ENCODE measurements around the gene KCND3. TPM values are rescaled to one million over a fixed set of nuclear protein-coding genes. Genes with fewer than 3 reads are reported as not detected.

KCND3 gene
- polyA plus RNA-seq, 1 donor (not counting 4 experiments of a cell fraction or from before 2014, with no cell fraction given), result 0.21 TPM

DNA sequence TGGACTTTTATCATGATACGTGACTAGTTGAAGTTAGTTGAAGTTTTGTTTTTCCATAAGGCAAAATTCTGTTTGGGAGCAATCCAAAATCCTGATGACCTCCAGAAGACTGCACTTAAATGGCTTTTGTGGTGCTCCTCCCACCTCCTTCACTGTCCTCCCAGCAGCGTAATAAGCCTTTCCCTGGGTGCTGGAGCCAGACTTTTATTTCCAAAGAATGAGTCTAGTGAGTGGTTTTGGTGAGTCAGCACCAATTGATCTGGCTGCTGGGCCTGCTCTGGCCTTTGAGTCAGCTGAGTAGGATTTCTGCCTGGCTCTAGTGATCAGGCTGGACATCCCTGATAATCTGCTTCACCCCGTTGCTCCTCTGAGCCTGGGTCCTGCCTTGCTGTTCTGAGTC lies 21.7 kb upstream of the KCND3 start:
- Histone ChIP-seq H3K4me1 (ENCODE audit: control insufficient read depth, extremely low read depth, insufficient read depth, low read length) (no peaks in the 10 kb centered on the region), H3K27me3 (ENCODE audit: control insufficient read depth, extremely low read depth, insufficient read depth, low read length) (no peaks in the 10 kb centered on the region), H3K9ac (ENCODE audit: control insufficient read depth, extremely low read depth, insufficient read depth, low read length) (no peak overlapping the region), H3K79me2 (ENCODE audit: control insufficient read depth, insufficient read depth, low read length) (no peaks in the 10 kb centered on the region), H3K9me3 (ENCODE audit: control insufficient read depth, low read depth, low read length) (no peaks in the 10 kb centered on the region), H3K36me3 (ENCODE audit: control insufficient read depth in 2 of 2, extremely low read depth in 1 of 2, insufficient read depth in 2 of 2, low read length in 2 of 2) (no peaks in the 10 kb centered on the region), H3K4me3 (ENCODE audit: control insufficient read depth in 2 of 3, extremely low read depth in 1 of 3, insufficient read depth in 2 of 3, low read depth in 1 of 3, low read length in 3 of 3) (no peak overlapping the region), H3K9me1 (ENCODE audit: control insufficient read depth, extremely low read depth, insufficient read depth, low read length) (no peaks in the 10 kb centered on the region), H4K20me1 (ENCODE audit: control insufficient read depth, extremely low read depth, insufficient read depth, low read length) (no peaks in the 10 kb centered on the region), H2AFZ (ENCODE audit: control insufficient read depth, low read length) (no peak overlapping the region), H3K27ac (ENCODE audit: control insufficient read depth, insufficient read depth, low read length) (no peak overlapping the region), H3K4me2 (ENCODE audit: control insufficient read depth, extremely low read depth, insufficient read depth, low read depth, low read length) (no peak overlapping the region)
- FAIRE-seq (peak; percentile 34), DNase-seq (ENCODE audit: low read depth, low spot score) (peak; percentile 2)
- TF ChIP-seq, protein P1, sequence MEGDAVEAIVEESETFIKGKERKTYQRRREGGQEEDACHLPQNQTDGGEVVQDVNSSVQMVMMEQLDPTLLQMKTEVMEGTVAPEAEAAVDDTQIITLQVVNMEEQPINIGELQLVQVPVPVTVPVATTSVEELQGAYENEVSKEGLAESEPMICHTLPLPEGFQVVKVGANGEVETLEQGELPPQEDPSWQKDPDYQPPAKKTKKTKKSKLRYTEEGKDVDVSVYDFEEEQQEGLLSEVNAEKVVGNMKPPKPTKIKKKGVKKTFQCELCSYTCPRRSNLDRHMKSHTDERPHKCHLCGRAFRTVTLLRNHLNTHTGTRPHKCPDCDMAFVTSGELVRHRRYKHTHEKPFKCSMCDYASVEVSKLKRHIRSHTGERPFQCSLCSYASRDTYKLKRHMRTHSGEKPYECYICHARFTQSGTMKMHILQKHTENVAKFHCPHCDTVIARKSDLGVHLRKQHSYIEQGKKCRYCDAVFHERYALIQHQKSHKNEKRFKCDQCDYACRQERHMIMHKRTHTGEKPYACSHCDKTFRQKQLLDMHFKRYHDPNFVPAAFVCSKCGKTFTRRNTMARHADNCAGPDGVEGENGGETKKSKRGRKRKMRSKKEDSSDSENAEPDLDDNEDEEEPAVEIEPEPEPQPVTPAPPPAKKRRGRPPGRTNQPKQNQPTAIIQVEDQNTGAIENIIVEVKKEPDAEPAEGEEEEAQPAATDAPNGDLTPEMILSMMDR (optimal IDR thresholded peaks at IDR 0.05 in 1 of 3, IDR thresholded peaks at IDR 0.05 in 1 of 3, conservative IDR thresholded peaks at IDR 0.05 in 1 of 3; ENCODE audit: extremely low read depth in 1 of 3, insufficient read depth in 2 of 3, low read length in 3 of 3), result no peak
- no peak for TF ChIP-seq EZH2 (IDR thresholded peaks at IDR 0.05; ENCODE audit: low read length)
- dilution Hi-C loops (cut with MboI; ENCODE audit: extremely low pct_ligation_motif_present, low sequenced_read_pairs), result no loop called here

GRCh38 chr1:112007169-112007568 lies 17.7 kb upstream of the KCND3 start:
- Histone ChIP-seq H3K36me3 (ENCODE audit: control insufficient read depth in 2 of 2, extremely low read depth in 1 of 2, insufficient read depth in 2 of 2, low read length in 2 of 2) (no peaks in the 10 kb centered on the region), H3K4me1 (ENCODE audit: control insufficient read depth, extremely low read depth, insufficient read depth, low read length) (no peaks in the 10 kb centered on the region), H3K9me3 (ENCODE audit: control insufficient read depth, low read depth, low read length) (no peaks in the 10 kb centered on the region), H3K4me2 (ENCODE audit: control insufficient read depth, extremely low read depth, insufficient read depth, low read depth, low read length) (no peak overlapping the region), H4K20me1 (ENCODE audit: control insufficient read depth, extremely low read depth, insufficient read depth, low read length) (no peaks in the 10 kb centered on the region), H3K79me2 (ENCODE audit: control insufficient read depth, insufficient read depth, low read length) (no peaks in the 10 kb centered on the region), H3K27ac (ENCODE audit: control insufficient read depth, insufficient read depth, low read length) (no peak overlapping the region), H3K9ac (ENCODE audit: control insufficient read depth, extremely low read depth, insufficient read depth, low read length) (no peak overlapping the region), H3K27me3 (ENCODE audit: control insufficient read depth, extremely low read depth, insufficient read depth, low read length) (peaks cover 3% of the 10 kb centered on the region), H3K9me1 (ENCODE audit: control insufficient read depth, extremely low read depth, insufficient read depth, low read length) (no peaks in the 10 kb centered on the region), H2AFZ (ENCODE audit: control insufficient read depth, low read length) (no peak overlapping the region), H3K4me3 (ENCODE audit: control insufficient read depth in 2 of 3, extremely low read depth in 1 of 3, insufficient read depth in 2 of 3, low read depth in 1 of 3, low read length in 3 of 3) (no peak overlapping the region)
- dilution Hi-C loops (cut with MboI; ENCODE audit: extremely low pct_ligation_motif_present, low sequenced_read_pairs), result no loop called here
- TF ChIP-seq, protein P1 (optimal IDR thresholded peaks at IDR 0.05 in 1 of 3, IDR thresholded peaks at IDR 0.05 in 1 of 3, conservative IDR thresholded peaks at IDR 0.05 in 1 of 3; ENCODE audit: extremely low read depth in 1 of 3, insufficient read depth in 2 of 3, low read length in 3 of 3), result no peak
- no peak for TF ChIP-seq EZH2 (IDR thresholded peaks at IDR 0.05; ENCODE audit: low read length)
- no peak for DNase-seq (ENCODE audit: low read depth, low spot score)
- FAIRE-seq, result no peak

Data from keratinocyte (primary cell).